HG03521 (cell line): ENCODE measurements around the gene GRB10.

Experiments used
- ATAC-seq: cut with Tn5 transposase; IDR thresholded peaks from one replicate; pipeline ENCODE4 v1.9.1; 2021; ENCODE audit warnings: mild to moderate bottlenecking, moderate library complexity; ENCODE audit not compliant: unreplicated experiment

The GRB10 gene

DNA sequence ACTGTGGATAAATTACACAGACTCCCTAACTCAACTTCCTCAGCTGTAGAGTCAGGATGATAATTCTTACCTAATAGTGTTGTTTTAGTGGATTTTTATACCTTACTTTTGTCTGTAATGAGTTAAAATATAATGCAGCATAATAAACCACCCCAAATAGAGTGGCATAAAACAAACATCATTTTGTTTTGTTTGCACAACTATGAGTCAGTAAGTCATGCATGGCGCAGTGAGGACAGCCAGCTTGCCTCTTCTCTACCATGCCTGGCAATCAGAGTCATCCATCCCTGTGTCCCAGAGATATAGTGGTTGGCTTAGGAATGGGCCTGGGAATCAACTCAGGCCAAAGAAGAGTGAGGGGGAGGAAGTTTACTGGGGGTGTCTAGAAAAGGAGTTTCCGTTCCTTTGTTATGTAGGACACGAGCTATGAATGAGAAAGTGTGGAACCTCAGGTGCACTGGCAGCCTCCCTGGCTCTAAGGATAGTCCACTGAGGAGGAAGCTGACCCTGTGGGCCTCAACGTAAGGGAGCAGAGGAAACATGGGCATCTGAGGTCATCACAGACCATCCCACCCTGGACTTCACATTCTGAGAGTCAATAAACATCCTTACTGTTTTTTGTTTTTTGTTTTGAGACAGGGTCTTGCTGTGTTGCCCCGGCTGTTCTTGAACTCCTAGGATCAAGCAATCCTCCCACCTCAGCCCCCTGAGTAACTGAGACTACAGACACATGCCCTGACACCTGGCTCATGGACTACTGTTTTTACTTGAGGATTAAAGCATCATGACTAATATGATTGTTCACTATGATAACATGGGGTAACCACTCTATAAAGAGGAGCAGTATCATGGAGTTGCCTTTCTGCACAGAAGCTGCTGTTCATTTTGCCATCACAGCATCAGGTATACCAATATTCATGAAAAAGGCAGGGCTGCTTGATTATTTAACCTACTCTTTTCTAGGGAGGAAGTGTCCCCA is 21.0 kb upstream of the GRB10 start:
- no peak for ATAC-seq

GRCh38 chr7:50801907-50802306 is 19.2 kb upstream of the GRB10 start:
- ATAC-seq: no peak

- no peak for ATAC-seq
Observed at GRCh38 chr7:50799873-50800272, 17.2 kb upstream of the GRB10 start.

- ATAC-seq: no peak
Observed at GRCh38 chr7:50798126-50798525, 15.4 kb upstream of the GRB10 start.

GRCh38 chr7:50795831-50796230 is 13.1 kb upstream of the GRB10 start:
- ATAC-seq: no peak

DNA sequence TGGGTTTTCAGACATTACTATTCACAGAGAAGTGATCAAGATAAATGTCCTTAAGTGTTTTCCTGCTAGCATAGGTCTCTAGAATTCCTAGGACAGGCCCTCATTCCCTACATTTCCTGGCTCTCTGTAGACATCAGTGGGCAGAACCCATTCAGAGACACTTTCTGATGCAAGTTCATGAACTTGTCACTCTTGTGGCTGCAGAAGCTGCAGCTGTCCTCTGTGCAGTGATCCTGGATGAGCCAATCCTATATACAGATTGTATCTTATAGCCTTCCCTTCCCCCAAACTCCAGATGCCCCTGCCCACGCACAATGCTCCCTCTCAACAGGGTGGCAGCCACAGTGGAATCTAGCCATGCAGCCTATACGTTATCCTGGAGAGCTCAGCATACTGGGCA is 12.6 kb upstream of the GRB10 start:
- ATAC-seq: no peak

DNA sequence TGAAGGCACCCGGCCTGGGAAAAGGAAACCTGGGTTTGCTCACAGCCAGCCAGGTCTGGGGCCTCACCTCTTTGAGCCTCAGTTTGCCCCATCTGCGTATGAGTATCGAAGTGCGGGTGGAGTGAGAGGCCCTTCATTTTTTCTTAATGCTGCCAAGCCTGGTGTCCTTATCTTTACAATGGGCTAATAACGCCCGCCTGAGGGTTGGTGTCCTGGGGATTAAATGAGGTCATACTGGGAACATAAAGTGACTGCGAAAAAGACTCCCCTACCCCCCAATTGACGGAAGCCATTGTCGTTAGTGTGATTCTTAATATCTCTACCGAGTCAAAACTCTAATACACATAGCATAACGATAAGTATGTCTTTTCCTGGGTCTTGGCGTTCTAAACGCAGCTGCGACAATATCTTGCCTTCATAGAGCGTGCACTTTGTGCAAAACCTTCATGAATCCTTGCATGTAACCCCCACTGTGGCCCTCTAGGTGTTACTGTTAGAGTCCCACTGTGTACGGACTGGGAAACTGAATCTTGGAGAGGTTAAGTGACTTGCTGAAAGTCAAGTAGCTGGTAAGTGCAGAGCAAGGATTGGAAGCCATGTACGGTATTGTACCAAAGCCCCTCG is 11.4 kb upstream of the GRB10 start:
- no peak for ATAC-seq

- no peak for ATAC-seq
Observed at GRCh38 chr7:50793120-50793946, 10.6 kb upstream of the GRB10 start.

DNA sequence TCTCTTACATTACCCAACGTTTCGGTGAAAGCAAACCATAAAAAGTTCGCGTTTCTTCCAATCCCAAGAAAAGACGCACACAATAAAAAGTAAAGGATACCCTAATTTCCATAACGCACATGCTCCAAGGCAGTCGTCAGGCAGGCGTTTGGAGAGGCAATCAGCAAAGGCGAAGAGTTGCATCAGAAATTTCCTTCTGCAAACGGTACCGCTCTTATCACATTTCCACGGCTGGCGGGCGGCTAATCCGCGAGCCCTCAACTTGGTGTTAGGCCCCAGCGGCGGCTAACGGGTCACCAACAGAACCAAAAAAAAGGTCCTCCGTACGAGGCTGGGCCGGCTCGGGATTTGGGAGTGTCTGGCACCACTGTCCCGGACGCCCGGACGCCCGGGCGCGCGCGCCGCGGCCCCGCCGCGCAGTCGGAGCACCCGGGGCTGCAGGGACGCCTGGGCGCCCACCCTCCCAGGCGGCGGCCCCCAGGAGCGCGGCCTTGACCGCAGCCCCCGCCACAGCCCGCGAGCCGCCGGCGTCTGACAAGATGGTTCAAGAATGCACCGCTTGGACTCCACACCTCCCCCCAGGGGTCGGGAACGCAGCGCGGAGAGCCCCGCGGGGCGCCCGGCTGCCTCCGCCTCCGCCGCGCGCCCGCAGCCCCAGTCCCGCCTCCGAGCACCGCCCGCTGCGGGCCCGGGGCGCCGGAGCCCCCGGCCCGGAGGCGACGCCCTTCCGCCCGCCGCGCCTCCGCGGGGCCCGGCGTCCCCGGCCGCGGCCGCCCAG is 9.8 kb upstream of the GRB10 start:
- no peak for ATAC-seq

- no peak for ATAC-seq
Observed at GRCh38 chr7:50791938-50792341, 9.2 kb upstream of the GRB10 start.

GRCh38 chr7:50791363-50791937 is 8.8 kb upstream of the GRB10 start:
- no peak for ATAC-seq

DNA sequence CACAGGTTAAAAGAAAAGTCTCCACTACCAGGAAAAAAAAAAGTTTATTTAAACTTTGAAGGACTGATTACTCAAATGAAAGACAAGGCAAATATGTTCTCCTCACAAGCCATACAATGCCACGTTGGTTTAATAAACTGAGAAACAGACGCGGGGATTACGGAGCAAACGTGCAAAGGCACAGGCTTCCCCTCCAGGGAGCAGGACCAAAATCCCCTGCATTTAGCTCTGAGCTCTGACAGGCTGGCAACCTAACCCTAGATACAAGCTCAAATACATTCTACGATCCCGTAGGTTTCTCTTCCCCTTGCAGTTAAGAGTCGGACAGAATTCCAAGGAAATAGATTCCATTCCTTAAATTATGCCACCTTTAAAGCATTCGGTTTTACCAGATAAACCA is 7.7 kb upstream of the GRB10 start:
- ATAC-seq: no peak

DNA sequence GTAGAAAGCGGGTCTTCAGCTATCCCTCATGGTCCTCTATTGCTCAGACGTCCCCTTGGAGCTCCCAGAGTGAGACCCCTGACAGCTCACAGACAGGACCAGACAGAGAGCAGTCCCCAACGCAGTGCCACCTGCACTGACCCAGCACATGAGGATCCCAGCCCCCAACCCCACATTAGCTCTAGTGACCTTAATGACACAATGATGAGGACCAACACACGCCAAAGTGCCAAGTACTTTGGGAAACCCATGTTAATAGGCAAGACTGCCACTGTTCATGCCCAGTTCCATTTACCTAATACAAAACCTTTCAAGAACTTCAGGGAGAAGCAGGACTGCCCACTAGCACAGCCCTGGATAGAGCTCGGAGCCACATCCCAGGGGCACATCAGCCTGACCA is 5.7 kb upstream of the GRB10 start:
- ATAC-seq: no peak

- ATAC-seq: no peak
Observed at GRCh38 chr7:50787825-50788224, 5.1 kb upstream of the GRB10 start.

DNA sequence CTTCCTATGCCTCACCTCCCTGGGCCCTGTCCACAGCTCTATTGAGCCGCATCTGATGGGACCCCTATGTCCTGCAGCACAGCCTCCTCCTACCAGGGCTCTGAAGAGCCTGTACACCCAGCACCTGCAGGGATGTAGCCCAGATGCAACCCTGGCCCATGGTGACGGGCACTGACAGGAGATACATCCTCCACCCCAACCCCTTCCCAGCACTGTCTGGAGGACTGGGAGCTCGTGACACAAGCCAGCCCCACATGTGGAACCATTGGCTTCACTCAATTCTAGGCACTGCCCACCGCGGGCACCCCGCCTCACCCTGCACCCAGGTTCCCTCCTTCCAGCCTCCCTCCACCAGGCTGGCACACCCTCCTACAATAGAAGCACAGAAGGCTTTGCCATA is 2.6 kb upstream of the GRB10 start:
- no peak for ATAC-seq

DNA sequence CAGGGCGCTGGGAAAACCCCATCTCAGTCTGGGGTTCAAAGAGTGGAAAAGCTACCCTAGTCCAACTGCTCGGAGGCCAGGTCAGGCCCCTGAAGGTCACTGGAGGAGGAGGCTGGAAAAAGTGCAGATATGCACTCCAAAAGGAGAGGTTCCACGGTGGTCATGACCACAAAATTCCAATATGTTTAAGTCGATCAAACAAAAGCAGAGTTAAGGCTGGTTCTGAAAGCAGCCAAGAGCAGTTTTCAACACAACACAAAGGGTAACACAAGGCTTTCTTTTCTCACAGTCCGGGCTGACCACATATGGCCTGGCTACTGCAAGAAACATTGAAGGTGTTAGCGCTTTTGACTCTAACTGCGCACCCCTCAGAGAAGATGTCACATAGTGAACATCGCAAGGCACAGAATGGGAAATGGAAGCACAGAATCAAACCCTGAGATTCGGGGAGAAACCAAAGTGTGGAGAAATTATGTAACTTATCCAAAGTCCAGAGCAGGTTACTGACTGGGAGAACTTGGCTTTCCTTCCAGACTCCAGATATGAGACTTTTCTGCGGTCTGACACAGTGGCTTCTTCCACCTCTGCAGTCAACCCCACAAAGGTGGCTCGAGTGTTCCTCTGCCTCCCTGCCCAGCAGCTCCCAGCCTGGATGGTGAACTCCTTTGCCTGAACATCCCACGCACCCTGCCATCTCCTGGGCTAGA is 1.3 kb upstream of the GRB10 start:
- no peak for ATAC-seq

GRCh38 chr7:50783303-50783702 is 607 bp upstream of the GRB10 start:
- no peak for ATAC-seq

GRCh38 chr7:50781381-50782293 is 1.1 kb downstream of the GRB10 start:
- no peak for ATAC-seq

DNA sequence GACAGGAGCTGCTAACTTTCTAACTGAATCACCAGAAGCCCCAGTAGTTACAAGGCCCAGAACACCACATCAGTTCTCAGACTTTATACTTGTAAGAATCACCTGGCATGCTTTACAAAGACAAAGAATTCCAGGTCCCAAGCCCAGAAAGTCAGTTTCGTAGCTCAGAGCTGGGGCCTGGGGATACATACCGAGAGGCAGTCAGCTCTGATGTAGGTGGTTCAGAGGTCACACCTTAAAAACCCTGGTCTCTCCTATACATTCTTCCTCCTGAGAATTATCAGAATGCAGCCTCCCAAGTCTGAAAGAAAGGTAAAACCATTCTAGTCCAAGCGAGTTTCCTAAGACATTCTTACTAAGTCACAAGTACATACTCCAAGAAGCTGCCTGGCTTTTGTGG is 2.3 kb downstream of the GRB10 start:
- ATAC-seq: no peak
